Vagina (tissue), 2 donors: Measurements from ENCODE around the gene CSF1R.

ENCODE experiments used
- CTCF ChIP-seq, 3 experiments: fragments of 450-650 bp in 2 of 3; fragments of 200-600 bp in 1 of 3; sonication (generic) in 1 of 3; IDR thresholded peaks; one replicate each; pipeline ENCODE4 v1.5.1; 2017 to 2019; ENCODE audit warnings: antibody characterized with exemption in 3 of 3, mild to moderate bottlenecking in 2 of 3, moderate library complexity in 2 of 3
- POLR2AphosphoS5 ChIP-seq, 2 donors: sonication (generic); formaldehyde crosslinking; IDR thresholded peaks; one replicate each; pipeline ENCODE4 v1.9.0; 2017; ENCODE audit warnings: antibody characterized with exemption in 2 of 2, mild to moderate bottlenecking in 2 of 2, low read depth in 1 of 2; ENCODE audit not compliant: insufficient read depth in 1 of 2

GRCh38 chr5:150045549-150045948 is 40.8 kb downstream of the CSF1R start:
- TF ChIP-seq POLR2AphosphoS5 (IDR thresholded peaks at IDR 0.05; ENCODE audit: insufficient read depth in 1 of 2, low read depth in 1 of 2) (no peak), CTCF (IDR thresholded peaks at IDR 0.05) (no peak)
